GM21576 (cell line): ENCODE measurements around the gene CUL3.
A peak's percentile ranks its signal among the peaks of the same experiment; 100 is the strongest.
"Not testable (repeated sequence)": the region's sequence is repeated elsewhere in the genome, so short reads cannot be mapped to it uniquely, and the experiment has no call there.

Experiments used
- ATAC-seq: cut with Tn5 transposase; IDR thresholded peaks from one replicate; pipeline ENCODE4 v1.9.1; 2021; ENCODE audit warnings: mild to moderate bottlenecking, moderate library complexity; ENCODE audit not compliant: unreplicated experiment

CUL3 gene

GRCh38 chr2:224585211-224586088 lies at the start of gene CUL3:
CUL3 (minus strand) TSS chr2:224585363; CDS start chr2:224585009, 354 bp downstream.
- ATAC-seq = peak; percentile 82

DNA sequence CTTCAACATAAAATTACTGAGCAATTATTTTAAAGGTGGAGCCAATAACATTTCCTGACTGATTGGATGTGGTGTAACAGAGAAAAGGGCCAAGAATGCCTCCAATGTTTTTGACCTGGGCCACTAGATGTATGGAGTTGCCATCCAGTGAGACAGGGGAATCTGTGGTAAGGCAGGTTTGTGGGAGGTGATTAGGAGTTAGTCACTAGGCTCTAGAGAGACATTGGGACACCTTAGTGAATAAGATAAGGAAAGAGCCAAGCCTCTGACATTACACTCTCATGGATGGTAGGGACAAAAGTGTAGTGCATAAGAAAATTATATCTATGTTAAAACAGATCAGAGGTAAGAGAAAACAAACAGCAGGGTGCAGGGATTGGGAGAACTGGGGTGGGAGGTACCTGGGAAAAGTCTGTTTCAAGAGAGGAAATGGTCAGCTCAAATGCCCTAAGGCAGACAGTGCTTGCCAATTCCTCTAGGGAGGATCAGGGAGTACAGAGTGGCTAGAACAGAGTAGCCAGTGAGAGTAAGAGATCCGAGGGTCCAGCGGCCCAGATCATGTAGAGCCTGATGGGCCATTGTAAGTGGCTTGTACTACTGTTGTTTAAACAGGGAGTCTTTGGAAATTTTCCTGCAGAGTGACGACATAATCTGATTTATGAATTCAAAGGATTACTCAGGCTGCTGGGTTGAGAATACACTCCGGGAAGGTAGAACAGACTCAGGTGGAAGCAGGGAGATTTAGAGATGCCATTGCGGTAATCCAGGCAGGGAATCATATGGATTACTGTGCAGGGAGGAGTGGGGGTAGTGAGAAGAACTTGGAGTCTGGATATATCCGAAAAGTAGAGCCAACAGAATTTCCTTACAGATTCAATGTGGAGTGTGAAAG lies 45.7 kb upstream of the CUL3 start:
- no peak for ATAC-seq

- ATAC-seq = no peak
Measured at GRCh38 chr2:224628416-224628815, 43.3 kb upstream of the CUL3 start.

DNA sequence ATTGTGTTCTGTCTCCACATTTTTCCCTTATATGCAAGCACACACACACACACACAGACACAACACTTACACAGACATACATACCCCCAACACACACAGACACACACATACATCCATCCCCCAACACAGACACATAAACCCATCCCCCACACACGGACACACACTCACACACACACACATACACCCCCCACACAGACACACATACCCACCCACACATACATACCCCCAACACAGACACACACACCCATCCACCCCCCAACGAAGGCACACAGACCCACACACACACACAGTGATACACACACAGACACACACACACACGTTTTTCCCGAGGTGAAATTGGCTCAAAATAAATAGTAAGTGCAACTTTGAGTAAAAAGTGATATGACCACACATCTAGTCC lies 41.6 kb upstream of the CUL3 start:
- no peak for ATAC-seq

DNA sequence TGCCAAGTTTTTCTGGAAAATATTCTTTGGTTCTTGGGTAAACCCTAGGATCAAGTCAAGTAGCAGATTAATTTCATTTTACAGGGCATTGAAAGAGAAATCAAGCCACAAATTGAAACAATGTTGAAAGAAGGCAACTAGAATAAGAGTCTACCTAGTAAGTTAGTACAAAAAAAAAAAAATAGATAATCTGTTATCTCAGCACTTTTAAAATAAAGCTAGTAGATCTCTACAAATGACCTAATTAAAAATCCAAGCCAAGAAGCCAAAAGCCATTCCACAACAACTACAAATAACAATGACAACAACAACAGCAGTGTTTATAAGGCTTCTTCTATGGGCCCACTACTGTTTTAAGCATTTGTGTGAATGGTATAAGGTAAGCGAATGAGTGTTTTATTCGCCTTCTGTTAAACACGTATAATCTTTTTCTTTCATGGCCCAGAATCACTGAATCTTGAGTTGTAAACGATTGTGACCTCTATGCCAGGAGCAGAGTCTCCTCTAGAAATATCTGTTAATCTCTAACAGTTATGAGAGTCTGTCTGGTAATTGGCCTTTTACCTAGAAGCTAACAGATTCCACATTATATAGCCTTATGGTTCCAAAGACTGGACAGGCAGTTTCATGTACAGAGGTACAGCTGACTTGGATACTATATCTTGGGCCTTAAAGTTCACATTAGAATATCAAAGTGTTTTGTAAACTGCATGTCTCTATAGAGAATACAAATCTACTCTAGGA lies 28.6 kb upstream of the CUL3 start:
- ATAC-seq = no peak

DNA sequence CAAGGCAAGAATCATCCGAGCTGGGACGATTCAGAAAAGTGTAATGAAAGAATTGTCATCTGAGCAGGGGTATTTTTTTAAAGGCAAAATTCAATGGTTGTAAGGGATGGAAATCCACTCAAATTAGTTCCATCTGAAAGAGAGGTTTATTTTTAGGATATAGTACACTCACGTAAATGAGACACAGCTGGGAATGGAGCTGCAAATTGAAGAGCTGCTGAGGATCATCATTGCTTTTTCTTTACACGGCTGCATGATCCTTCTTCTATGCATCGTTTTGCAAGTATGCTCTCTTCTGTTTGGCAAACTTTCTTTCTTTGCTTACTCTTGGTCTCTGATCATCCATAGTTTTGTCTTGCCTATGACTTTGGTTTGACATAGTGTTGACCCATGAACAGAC lies 27.4 kb upstream of the CUL3 start:
- no peak for ATAC-seq

- ATAC-seq = no peak
Measured at GRCh38 chr2:224611938-224612337, 26.8 kb upstream of the CUL3 start.

GRCh38 chr2:224608104-224608503 lies 22.9 kb upstream of the CUL3 start:
- ATAC-seq = no peak

DNA sequence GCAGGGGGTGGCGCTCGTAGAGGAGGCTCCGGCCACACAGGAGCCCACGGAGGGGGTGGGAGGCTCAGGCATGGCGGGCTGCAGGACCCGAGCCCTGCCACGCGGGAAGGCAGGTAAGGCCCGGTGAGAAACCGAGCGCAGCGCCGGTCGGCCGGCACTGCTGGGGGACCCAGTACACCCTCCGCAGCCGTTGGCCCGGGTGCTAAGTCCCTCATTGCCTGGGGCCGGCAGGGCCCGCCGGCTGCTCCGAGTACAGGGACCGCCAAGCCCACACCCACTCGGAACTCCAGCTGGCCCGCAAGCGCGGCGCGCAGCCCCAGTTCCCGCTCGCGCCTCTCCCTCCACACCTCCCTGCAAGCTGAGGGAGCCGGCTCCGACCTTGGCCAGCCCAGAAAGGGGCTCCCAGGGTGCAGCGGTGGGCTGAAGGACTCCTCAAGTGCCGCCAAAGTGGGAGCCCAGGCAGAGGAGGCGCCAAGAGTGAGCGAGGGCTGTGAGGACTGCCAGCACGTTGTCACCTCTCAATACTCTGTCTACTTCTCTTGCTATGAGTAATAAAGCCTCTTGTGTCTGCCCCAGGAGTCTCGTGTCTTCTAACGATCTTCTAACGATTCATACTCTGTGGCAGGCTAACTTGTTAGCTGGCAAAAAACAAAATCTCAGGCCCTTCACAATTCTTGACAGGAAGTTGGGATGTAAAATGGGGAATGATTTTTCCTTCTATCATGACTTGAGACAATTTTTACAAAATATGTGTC lies 18.8 kb upstream of the CUL3 start:
- not testable (repeated sequence) for ATAC-seq

GRCh38 chr2:224602778-224603375 lies 17.7 kb upstream of the CUL3 start:
- ATAC-seq = not testable (repeated sequence)

- no peak for ATAC-seq
Measured at GRCh38 chr2:224601923-224602322, 16.8 kb upstream of the CUL3 start.

DNA sequence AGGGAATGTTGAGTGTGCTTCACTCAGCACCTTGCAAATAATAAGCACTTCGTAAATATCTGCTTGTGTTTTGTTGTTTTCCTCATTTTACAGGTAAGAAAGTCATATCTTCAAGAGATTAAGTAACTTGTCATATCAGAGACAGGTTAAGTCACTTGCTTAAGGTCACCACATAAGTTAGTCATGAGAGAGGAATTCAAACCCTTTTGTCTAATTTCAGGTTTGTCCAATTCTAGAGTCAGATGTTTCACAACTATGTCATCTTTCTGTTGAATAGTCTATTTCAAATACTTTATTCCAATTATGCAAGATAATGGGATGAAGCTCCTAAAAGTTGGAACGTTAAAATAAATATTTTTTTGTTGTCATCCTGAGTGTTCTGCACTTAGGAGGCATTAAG lies 13.5 kb upstream of the CUL3 start:
- ATAC-seq = no peak

- no peak for ATAC-seq
Measured at GRCh38 chr2:224596289-224596688, 11.1 kb upstream of the CUL3 start.

GRCh38 chr2:224595518-224595917 lies 10.4 kb upstream of the CUL3 start:
- ATAC-seq = no peak

DNA sequence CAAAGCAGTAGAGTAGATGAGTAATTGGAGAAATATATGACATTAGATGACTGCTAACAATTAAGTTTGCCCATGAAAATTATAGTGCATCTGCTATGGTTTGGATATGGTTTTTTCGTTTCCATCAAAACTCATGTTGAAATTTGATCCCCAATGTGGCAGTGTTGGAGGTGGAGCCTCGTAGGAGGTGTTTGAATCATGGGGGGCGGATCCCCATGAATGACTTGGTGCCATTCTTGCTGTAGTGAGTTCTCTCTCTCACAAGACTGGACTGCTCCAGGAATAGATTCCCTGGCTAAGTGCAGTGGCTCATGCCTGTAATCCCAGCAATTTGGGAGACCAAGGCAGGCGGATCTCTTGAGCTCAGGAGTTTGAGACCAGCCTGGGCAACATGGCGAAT lies 9.7 kb upstream of the CUL3 start:
- no peak for ATAC-seq

DNA sequence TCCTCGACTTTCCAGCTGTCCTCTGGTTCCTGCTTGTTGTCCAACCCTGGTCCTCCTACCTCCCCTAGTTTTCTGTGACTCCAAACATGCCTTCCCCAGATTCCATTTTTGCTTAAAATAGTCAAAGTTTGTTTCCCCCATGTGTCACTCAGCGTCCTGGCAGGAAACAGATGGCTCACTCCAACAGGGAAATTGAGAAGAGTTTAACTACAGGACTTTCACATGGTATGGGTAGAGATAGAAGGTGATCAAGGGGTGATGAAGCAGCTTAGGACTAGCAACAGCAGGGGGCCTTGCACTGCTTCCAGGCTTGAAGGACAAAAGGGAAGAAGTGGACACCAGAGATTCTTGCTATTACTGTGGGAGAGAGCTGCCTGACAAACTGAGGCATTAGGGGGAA lies 6.1 kb upstream of the CUL3 start:
- no peak for ATAC-seq

- ATAC-seq = no peak
Measured at GRCh38 chr2:224586127-224586695, 1.0 kb upstream of the CUL3 start.

DNA sequence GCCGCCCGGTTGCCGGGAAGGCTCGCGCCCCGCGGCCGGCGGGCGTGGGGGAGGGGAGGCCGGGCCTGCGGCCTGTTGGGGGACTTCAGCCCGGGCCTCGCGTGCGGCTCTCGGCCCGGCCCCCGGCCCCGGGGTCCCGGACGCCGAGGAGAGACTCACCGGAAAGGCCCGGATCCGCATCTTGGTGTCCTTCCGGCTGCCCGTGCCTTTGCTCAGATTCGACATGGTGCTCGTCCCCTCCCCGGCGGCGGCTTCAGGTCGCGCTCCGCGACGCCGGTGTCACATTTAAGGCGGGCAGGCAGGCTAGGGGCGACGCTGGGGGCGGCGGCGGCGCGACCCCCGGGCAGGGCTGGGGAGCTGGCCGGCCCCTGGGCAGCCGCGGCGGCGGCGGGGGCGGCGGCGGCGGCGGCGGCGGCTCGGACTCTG lies 365 bp downstream of the CUL3 start:
- ATAC-seq = peak; percentile 29

DNA sequence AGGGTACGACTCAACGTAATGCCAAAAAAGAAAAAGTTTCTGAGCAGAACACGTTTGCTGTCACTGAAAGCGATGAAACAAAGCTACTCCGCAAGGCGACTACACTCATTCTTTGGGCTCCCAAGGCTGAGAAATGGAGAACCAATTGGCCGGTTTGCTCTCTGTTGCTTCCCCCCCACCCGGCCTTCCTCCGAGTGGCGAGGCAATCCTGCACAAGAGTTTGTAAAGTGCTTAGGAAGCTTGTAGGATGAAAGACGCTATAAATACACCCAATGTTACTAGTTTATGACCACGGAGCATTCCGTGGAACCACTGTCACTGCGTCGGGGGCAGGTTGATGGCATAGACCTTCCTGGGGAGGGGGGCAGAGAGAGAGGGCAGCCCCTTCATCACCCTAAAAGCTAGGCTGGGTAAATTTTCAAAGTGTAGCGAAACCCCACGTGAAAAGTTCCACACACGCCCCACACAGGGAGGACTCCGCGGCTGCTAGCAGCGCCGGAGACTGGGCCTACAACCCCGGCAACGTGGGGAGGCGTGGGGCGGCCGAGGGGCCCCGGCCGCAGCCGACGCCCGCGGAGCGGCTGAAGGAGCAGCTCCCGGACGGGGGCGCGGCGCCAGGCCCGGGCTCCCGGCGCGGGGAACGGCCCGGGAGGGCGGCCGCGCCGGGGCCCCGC lies 915 bp downstream of the CUL3 start:
- peak; percentile 1 for ATAC-seq
